HepG2 (cell line): ENCODE data around the gene TTC38. TPM values are rescaled to one million over a fixed set of nuclear protein-coding genes. Genes with fewer than 3 reads are reported as not detected.
A peak's percentile ranks its signal among the peaks of the same experiment; 100 is the strongest.

ENCODE experiments used
- ATAC-seq: fragments of 200-7000 bp; cut with Tn5 transposase; 3 replicates; pipeline ENCODE4 v1.9.1; 2020; ENCODE audit warnings: mild to moderate bottlenecking, moderate library complexity
- BruUV-seq: library from RNA; stranded (reverse); fragments of 400-500 nt; replicated peaks from 2 replicates; lab custom pipeline; 2021; lab: Mats Ljungman, UMichigan
- CTCF ChIA-PET: fragments of 300-600 bp; formaldehyde crosslinking; extraction: SDS; loops from one replicate; lab custom pipeline; 2021; ENCODE audit warnings: low total read pairs, inconsistent platforms, low intra/inter-chr PET ratio; lab: Yijun Ruan, JAX
- POLR2A ChIA-PET: fragments of 350-600 bp; sonication (Branson Sonifier 250); formaldehyde crosslinking; loops from one replicate; lab custom pipeline; 2020; ENCODE audit warnings: antibody characterized with exemption, inconsistent platforms; lab: Yijun Ruan, JAX
- DNase-seq: peaks from one replicate; pipeline ENCODE4 v3.0.0-alpha.2; 2015; ENCODE audit warnings: low spot score
- FAIRE-seq: peaks from 3 replicates; lab custom pipeline; 2011; peaks lifted over from hg19 to GRCh38; lab: Jason Lieb, UNC
- H2AFZ ChIP-seq: one replicate; pipeline ENCODE4 v1.6.1; 2011; ENCODE audit warnings: low read length, inconsistent platforms
- H3K27ac ChIP-seq: fragments of 300-600 bp; 3 replicates; pipeline ENCODE4 v1.8.0; 2011; ENCODE audit warnings: mixed run types, mild to moderate bottlenecking, mixed read lengths, low read length, inconsistent platforms; ENCODE audit not compliant: insufficient read depth; ENCODE audit errors: extremely low read length
- H3K27me3 ChIP-seq, 2 experiments: fragments of 200-600 bp in 1 of 2; 2 replicates in 1 of 2; 3 replicates in 1 of 2; pipeline versions ENCODE4 v1.6.0 to v1.8.0; 2011; ENCODE audit warnings: low read length in 2 of 2, mild to moderate bottlenecking in 2 of 2, moderate library complexity in 2 of 2, inconsistent platforms in 1 of 2; ENCODE audit not compliant: insufficient read depth in 2 of 2, control insufficient read depth in 1 of 2
- H3K36me3 ChIP-seq, 2 experiments: fragments of 200-600 bp in 1 of 2; replicated peaks in 1 of 2; 2 replicates in 1 of 2; 3 replicates in 1 of 2; pipeline versions ENCODE4 v1.5.1 to v1.8.0; 2011; ENCODE audit warnings: low read length in 2 of 2, inconsistent platforms in 1 of 2; ENCODE audit not compliant: insufficient read depth in 2 of 2, control insufficient read depth in 1 of 2
- H3K4me1 ChIP-seq: 2 replicates; pipeline ENCODE4 v1.5.1; 2012; ENCODE audit warnings: low read length, inconsistent platforms; ENCODE audit not compliant: insufficient read depth
- H3K4me2 ChIP-seq: 2 replicates; pipeline ENCODE4 v1.6.0; 2011; ENCODE audit warnings: low read depth, low read length, inconsistent platforms
- H3K4me3 ChIP-seq, 3 experiments: fragments of 200-600 bp in 1 of 3; sonication (generic), shearing (Covaris generic) in 1 of 3; replicated peaks in 1 of 3; 2 replicates each; pipeline ENCODE4 v1.5.1; 2011 to 2016; ENCODE audit warnings: low read length in 3 of 3, inconsistent platforms in 2 of 3, low read depth in 2 of 3, mild to moderate bottlenecking in 2 of 3, control low read depth in 1 of 3, mixed read lengths in 1 of 3; ENCODE audit not compliant: insufficient read depth in 1 of 3
- H3K79me2 ChIP-seq: one replicate; pipeline ENCODE4 v1.6.1; 2011; ENCODE audit warnings: low read length, inconsistent platforms; ENCODE audit not compliant: insufficient read depth
- H3K9ac ChIP-seq: 2 replicates; pipeline ENCODE4 v1.6.0; 2011; ENCODE audit warnings: mild to moderate bottlenecking, low read depth, low read length, inconsistent platforms; ENCODE audit not compliant: insufficient read depth
- H3K9me3 ChIP-seq: 2 replicates; pipeline ENCODE4 v1.5.1; 2012; ENCODE audit warnings: mild to moderate bottlenecking, low read length
- H4K20me1 ChIP-seq: 2 replicates; pipeline ENCODE4 v1.6.0; 2011; ENCODE audit warnings: inconsistent platforms, mild to moderate bottlenecking, low read length, moderate library complexity; ENCODE audit not compliant: insufficient read depth
- ZNF646 ChIP-seq: sonication (generic); formaldehyde crosslinking; IDR thresholded peaks from 2 replicates; pipeline ENCODE4 v1.9.0; 2021; ENCODE audit warnings: mild to moderate bottlenecking, missing genetic modification reagents
- ZNF687 ChIP-seq: sonication (generic); formaldehyde crosslinking; IDR thresholded peaks from 2 replicates; pipeline ENCODE4 v1.5.1; 2020; ENCODE audit warnings: mild to moderate bottlenecking, missing genetic modification reagents, moderate library complexity
- ZNF891 ChIP-seq: sonication (generic); formaldehyde crosslinking; IDR thresholded peaks from 2 replicates; pipeline ENCODE4 v1.5.0; 2020; ENCODE audit warnings: mild to moderate bottlenecking, missing genetic modification reagents
- ZSCAN30 ChIP-seq: sonication (generic); formaldehyde crosslinking; IDR thresholded peaks from 2 replicates; pipeline ENCODE4 v1.5.0; 2020; ENCODE audit warnings: mild to moderate bottlenecking, missing genetic modification reagents
- WGBS: methylation state at CpG from one replicate; pipeline ENCODE4 v1.1.6; 2017; ENCODE audit warnings: low lambda C conversion rate; 5-methylcytosine and 5-hydroxymethylcytosine counted together
- in situ Hi-C: cut with HindIII; loops from 2 replicates; pipeline ENCODE4 v1.10.0; 2017; ENCODE audit warnings: low pct_unique_long_range_greater_than_20kb; ENCODE audit not compliant: extremely low pct_ligation_motif_present
- intact Hi-C: fragments of 100-400 bp; cut with micrococcal nuclease; formaldehyde crosslinking; loops from one replicate; pipeline ENCODE4 v1.10.0; 2022; ENCODE audit not compliant: unreplicated experiment
- polyA plus RNA-seq, 8 experiments: library from polyadenylated mRNA; depleted of rRNA in 3 of 8; stranded (reverse) in 7 of 8; unstranded in 1 of 8; fragments of >200 nt; fragmentation: Illumina TruSeq in 4 of 8; extraction: Trizol in 4 of 8; gene quantifications; 2 replicates each; pipeline versions ENCODE4 v1.2.1 to v1.2.3, GENCODE V29; 2011 to 2016; ENCODE audit warnings: low read depth in 4 of 8, missing spikeins in 1 of 8, mixed read lengths in 1 of 8; ENCODE audit not compliant: insufficient read depth in 1 of 8
- total RNA-seq, 5 experiments: library from RNA; depleted of rRNA; stranded (reverse); fragments of >200 nt; fragmentation: Illumina TruSeq; extraction: Trizol; gene quantifications; 2 replicates each; pipeline ENCODE4 v1.2.3, GENCODE V29; 2016; ENCODE audit warnings: low read depth in 1 of 5
- TF ChIP-seq, protein P1 (sequence below): IDR thresholded peaks from 2 replicates; pipeline ENCODE4 v1.6.1; 2016

TTC38 gene
- total and polyA plus RNA-seq, 2 of the 13 experiments (the other 11 are each of a cell fraction or from before 2014, with no cell fraction given), result 101 to 105 TPM

DNA sequence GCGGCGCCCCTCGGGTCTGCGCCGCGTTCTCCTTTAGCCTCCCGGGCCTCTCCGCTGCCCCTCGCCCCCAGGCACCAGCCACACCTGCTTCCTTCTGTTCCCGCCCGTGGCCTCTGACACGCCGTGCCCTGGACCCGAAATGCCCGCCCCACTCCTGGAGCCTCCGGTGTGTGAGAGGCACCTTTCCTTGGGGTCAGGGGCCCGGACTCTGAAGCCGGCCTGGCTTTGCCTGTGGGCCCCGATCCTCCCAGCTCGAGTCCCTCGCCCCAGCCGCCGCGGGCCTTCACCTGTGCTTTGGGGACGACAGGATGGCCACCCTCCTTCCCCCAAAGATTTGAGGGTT, 17.1 kb upstream of the TTC38 start (continued):
- TF ChIP-seq ZNF687 (CRISPR knock-in tag) (peak; percentile 8; the same call in 1 of the 2 replicates), ZNF891 (CRISPR knock-in tag) (0 out of 2 replicates have a peak, but pooled peaks have one; percentile 20)
- TF ChIP-seq, protein P1, sequence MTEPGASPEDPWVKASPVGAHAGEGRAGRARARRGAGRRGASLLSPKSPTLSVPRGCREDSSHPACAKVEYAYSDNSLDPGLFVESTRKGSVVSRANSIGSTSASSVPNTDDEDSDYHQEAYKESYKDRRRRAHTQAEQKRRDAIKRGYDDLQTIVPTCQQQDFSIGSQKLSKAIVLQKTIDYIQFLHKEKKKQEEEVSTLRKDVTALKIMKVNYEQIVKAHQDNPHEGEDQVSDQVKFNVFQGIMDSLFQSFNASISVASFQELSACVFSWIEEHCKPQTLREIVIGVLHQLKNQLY (CRISPR knock-in tag), result 0 out of 2 replicates have a peak, but pooled peaks have one; percentile 18

DNA sequence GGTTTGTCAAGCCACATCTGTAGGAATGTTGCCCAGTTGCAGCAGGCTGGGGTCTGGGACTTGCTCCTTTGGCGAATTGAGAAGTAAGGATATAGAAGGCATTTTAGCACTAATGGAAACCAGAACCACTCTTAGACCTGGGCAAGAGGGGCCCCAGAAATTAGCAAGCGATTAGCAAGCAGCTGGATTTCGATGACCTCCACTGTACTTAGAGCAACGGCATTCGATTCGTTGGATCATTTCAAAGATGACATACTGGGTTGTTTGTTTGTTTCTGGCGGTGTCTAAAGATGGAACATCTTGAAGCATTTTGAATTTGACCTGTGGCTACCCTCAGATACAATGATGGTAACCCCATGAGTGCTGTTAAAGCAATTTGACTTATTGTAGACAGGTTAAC, 16.5 kb upstream of the TTC38 start:
- H3K9me3 ChIP-seq, result no peaks in the 10 kb centered on the region
- H4K20me1 ChIP-seq, result no peaks in the 10 kb centered on the region
- H3K4me2 ChIP-seq, result peak overlapping the region; percentile 83
- H3K27me3 ChIP-seq, result no peaks in the 10 kb centered on the region
- ChIA-PET CTCF (no interaction called here), POLR2A (interaction anchor here (0.9 to 7.2 kb wide), 5 partner anchors 14 to 245 kb away, joined by 3 to 83 read pairs (median 4); partner anchors contain the start of genes GTSE1 and TTC38)
- TF ChIP-seq ZNF646 (0 out of 2 replicates have a peak, but pooled peaks have one; percentile 4), ZSCAN30 (CRISPR knock-in tag) (no peak)
- ATAC-seq (no peak), DNase-seq (no peak), FAIRE-seq (no peak)
- H3K36me3 ChIP-seq, result 0 out of 5 replicates have a peak, but pooled peaks cover 0 to 2% of the 10 kb centered on the region in 2 experiments
- H3K79me2 ChIP-seq, result peaks cover 4% of the 10 kb centered on the region
- WGBS, result 17% methylated on average over 7 of the region's 7 CpGs
- intact Hi-C loops (loop anchor here (2.0 kb wide), 1 partner anchor 16 kb away; no protein-coding TSS in a partner anchor), in situ Hi-C loops (no loop called here)
- H3K4me3 ChIP-seq, result peak overlapping the region; percentile 70 to 95 (median 89)
- peaks cover 55% of the 10 kb centered on the region for H3K4me1 ChIP-seq
- H2AFZ ChIP-seq, result no peak overlapping the region
- H3K27ac ChIP-seq, result peak overlapping the region; percentile 85
- BruUV-seq, result no TSS peak
- peak overlapping the region; percentile 88 for H3K9ac ChIP-seq
